ENCODE results near the gene PCDHGB6.
"Not testable (repeated sequence)": the region's sequence is repeated elsewhere in the genome, so short reads cannot be mapped to it uniquely, and the experiment has no call there.

PCDHGB6 gene

GRCh38 chr5:141407790-141408505, at the start of gene PCDHGB6:
PCDHGB6 (plus strand) TSS chr5:141408021; CDS start chr5:141408203, 182 bp downstream.
- intact Hi-C loops (cut with DNase I; ENCODE audit: low total_unique reads); H3K27me3 ChIP-seq; H3K4me1 ChIP-seq; H3K27ac ChIP-seq: not testable (repeated sequence)
- peak in 1 of 2 donors; percentile 55 for DNase-seq
- TF ChIP-seq CTCF (IDR thresholded peaks at IDR 0.05): peak; percentile 36 to 39
- Histone ChIP-seq H3K4me3 (peak within 1 kb of the TSS; percentile 23 to 39), H3K9me3 (peaks cover 25 to 98% (median 91%) of the 10 kb centered on the region in 3 donors), H3K36me3 (peaks cover 7 to 68% (median 63%) of the 10 kb centered on the region in 3 donors)

- no peak for DNase-seq
- no peak within 1 kb of the TSS for H3K27ac ChIP-seq
- H3K4me1 ChIP-seq: no peaks in the 10 kb centered on the region
- peak within 1 kb of the TSS; percentile 25 to 35 for H3K4me3 ChIP-seq
- peaks cover 8 to 99% (median 91%) of the 10 kb centered on the region in 3 donors for H3K9me3 ChIP-seq
- peaks cover 0 to 32% (median 29%) of the 10 kb centered on the region in 3 donors for H3K36me3 ChIP-seq
- no peak for TF ChIP-seq CTCF (IDR thresholded peaks at IDR 0.05)
- peaks cover 0 to 3% of the 10 kb centered on the region in 2 donors for H3K27me3 ChIP-seq
- intact Hi-C loops (cut with DNase I; ENCODE audit: low total_unique reads): no loop called here
Observed at GRCh38 chr5:141359790-141360426, 47.9 kb upstream of the PCDHGB6 start, which contains the start of gene PCDHGB2. PCDHGB2 (plus strand) TSS chr5:141359994; CDS start chr5:141360136, 142 bp downstream.

GRCh38 chr5:141360685-141361084, 47.1 kb upstream of the PCDHGB6 start:
- TF ChIP-seq CTCF (IDR thresholded peaks at IDR 0.05): no peak
- H3K9me3 ChIP-seq: peaks cover 12 to 99% (median 91%) of the 10 kb centered on the region in 3 donors
- H3K27ac ChIP-seq: no peak overlapping the region
- H3K36me3 ChIP-seq: peaks cover 0 to 37% (median 34%) of the 10 kb centered on the region in 3 donors
- DNase-seq: no peak
- no peak overlapping the region for H3K4me3 ChIP-seq
- intact Hi-C loops (cut with DNase I; ENCODE audit: low total_unique reads): no loop called here
- no peaks in the 10 kb centered on the region for H3K4me1 ChIP-seq
- H3K27me3 ChIP-seq: peaks cover 0 to 3% of the 10 kb centered on the region in 2 donors

GRCh38 chr5:141362719-141363118, 45.1 kb upstream of the PCDHGB6 start:
- intact Hi-C loops (cut with DNase I; ENCODE audit: low total_unique reads): no loop called here
- TF ChIP-seq CTCF (IDR thresholded peaks at IDR 0.05): no peak
- DNase-seq: no peak
- no peak overlapping the region for H3K4me3 ChIP-seq
- no peaks in the 10 kb centered on the region for H3K4me1 ChIP-seq
- peaks cover 0 to 39% (median 34%) of the 10 kb centered on the region in 3 donors for H3K36me3 ChIP-seq
- H3K27me3 ChIP-seq: peaks cover 0 to 3% of the 10 kb centered on the region in 2 donors
- no peak overlapping the region for H3K27ac ChIP-seq
- H3K9me3 ChIP-seq: peaks cover 21 to 99% (median 87%) of the 10 kb centered on the region in 3 donors

GRCh38 chr5:141363952-141364660, 43.7 kb upstream of the PCDHGB6 start, which contains the start of gene PCDHGA5:
PCDHGA5 (plus strand) TSS chr5:141364162; CDS start chr5:141364331, 169 bp downstream.
- Histone ChIP-seq H3K4me1 (no peaks in the 10 kb centered on the region), H3K9me3 (peaks cover 21 to 98% (median 84%) of the 10 kb centered on the region in 3 donors), H3K27ac (no peak within 1 kb of the TSS), H3K36me3 (peaks cover 0 to 34% (median 34%) of the 10 kb centered on the region in 3 donors), H3K27me3 (peaks cover 0 to 3% of the 10 kb centered on the region in 2 donors), H3K4me3 (peak within 1 kb of the TSS; percentile 14 to 29)
- TF ChIP-seq CTCF (IDR thresholded peaks at IDR 0.05): no peak
- DNase-seq: no peak
- intact Hi-C loops (cut with DNase I; ENCODE audit: low total_unique reads): no loop called here

Data from tibial artery (tissue), 4 donors.